IgD-negative memory B cell (primary cell): ENCODE results near the gene ADCY3. TPM values are rescaled to one million over a fixed set of nuclear protein-coding genes. Genes with fewer than 3 reads are reported as not detected.

Experiments used
- H3K27ac Mint-ChIP-seq, 3 donors: one replicate each; pipeline ENCODE4 v1.8.0; 2020 to 2022; ENCODE audit warnings: mild to moderate bottlenecking in 3 of 3, mixed read lengths in 3 of 3, moderate library complexity in 1 of 3
- H3K27me3 Mint-ChIP-seq: one replicate; pipeline ENCODE4 v1.8.0; 2021; ENCODE audit warnings: mixed read lengths
- H3K36me3 Mint-ChIP-seq: one replicate; pipeline ENCODE4 v1.8.0; 2020; ENCODE audit warnings: mild to moderate bottlenecking, mixed read lengths
- H3K4me1 Mint-ChIP-seq, 3 donors: one replicate each; pipeline ENCODE4 v1.8.0; 2020 to 2022; ENCODE audit warnings: mixed read lengths in 3 of 3, mild to moderate bottlenecking in 1 of 3
- H3K4me3 Mint-ChIP-seq, 4 donors: one replicate each; pipeline ENCODE4 v1.8.0; 2020 to 2022; ENCODE audit warnings: mild to moderate bottlenecking in 4 of 4, mixed read lengths in 4 of 4, moderate library complexity in 3 of 4
- H3K9me3 Mint-ChIP-seq, 3 donors: one replicate each; pipeline ENCODE4 v1.8.0; 2020 to 2021; ENCODE audit warnings: mixed read lengths in 3 of 3, mild to moderate bottlenecking in 1 of 3
- polyA plus RNA-seq: library from polyadenylated mRNA; unstranded; fragments of 300-500 nt; fragmentation: Illumina TruSeq; gene quantifications from one replicate; pipeline ENCODE4 v1.2.3, GENCODE V29; 2021

Gene ADCY3
- polyA plus RNA-seq, 1 donor from 2014 or later = 25.9 TPM

- Mint-ChIP-seq H3K27ac (peak overlapping the region in 1 of 3 donors; percentile 6), H3K4me3 (no peak overlapping the region), H3K9me3 (no peaks in the 10 kb centered on the region), H3K27me3 (no peaks in the 10 kb centered on the region), H3K36me3 (peaks cover 9% of the 10 kb centered on the region), H3K4me1 (peaks cover 0 to 3% (median 0%) of the 10 kb centered on the region in 3 donors)
Measured at GRCh38 chr2:24771764-24772586, 148.1 kb downstream of the ADCY3 start.

- no peak overlapping the region for H3K27ac Mint-ChIP-seq
- H3K36me3 Mint-ChIP-seq = peaks cover 13% of the 10 kb centered on the region
- H3K27me3 Mint-ChIP-seq = no peaks in the 10 kb centered on the region
- H3K4me3 Mint-ChIP-seq = no peak overlapping the region
- H3K9me3 Mint-ChIP-seq = no peaks in the 10 kb centered on the region
- H3K4me1 Mint-ChIP-seq = peaks cover 0 to 4% (median 0%) of the 10 kb centered on the region in 3 donors
Measured at GRCh38 chr2:24771061-24771460, 149.0 kb downstream of the ADCY3 start.

Other genes with a start within 250 kb of the ADCY3 start
- gene PTRHD1, start 126.8 kb downstream of the ADCY3 start, polyA plus RNA-seq = 69.9 TPM
- gene CENPO, start 126.8 kb downstream of the ADCY3 start, polyA plus RNA-seq = 2.6 TPM
- 4.9 TPM for gene DNAJC27, start 51.7 kb upstream of the ADCY3 start, polyA plus RNA-seq
- gene EFR3B, start 121.8 kb upstream of the ADCY3 start, polyA plus RNA-seq = 0.04 TPM
- 10.1 TPM for gene POMC, start 248.3 kb upstream of the ADCY3 start, polyA plus RNA-seq